HG02763 (cell line): ENCODE results near the gene AP1M1.
A peak's percentile ranks its signal among the peaks of the same experiment; 100 is the strongest.
"Not testable (repeated sequence)": the region's sequence is repeated elsewhere in the genome, so short reads cannot be mapped to it uniquely, and the experiment has no call there.

Experiments used
- ATAC-seq: cut with Tn5 transposase; IDR thresholded peaks from one replicate; pipeline ENCODE4 v1.9.1; 2021; ENCODE audit warnings: mild to moderate bottlenecking, moderate library complexity; ENCODE audit not compliant: unreplicated experiment

AP1M1 gene

GRCh38 chr19:16197622-16198369, at the start of gene AP1M1:
AP1M1 (plus strand) TSS chr19:16197911; CDS start chr19:16198027, 116 bp downstream.
- peak; percentile 88 for ATAC-seq

GRCh38 chr19:16148443-16149229, 49.1 kb upstream of the AP1M1 start:
- no peak for ATAC-seq

DNA sequence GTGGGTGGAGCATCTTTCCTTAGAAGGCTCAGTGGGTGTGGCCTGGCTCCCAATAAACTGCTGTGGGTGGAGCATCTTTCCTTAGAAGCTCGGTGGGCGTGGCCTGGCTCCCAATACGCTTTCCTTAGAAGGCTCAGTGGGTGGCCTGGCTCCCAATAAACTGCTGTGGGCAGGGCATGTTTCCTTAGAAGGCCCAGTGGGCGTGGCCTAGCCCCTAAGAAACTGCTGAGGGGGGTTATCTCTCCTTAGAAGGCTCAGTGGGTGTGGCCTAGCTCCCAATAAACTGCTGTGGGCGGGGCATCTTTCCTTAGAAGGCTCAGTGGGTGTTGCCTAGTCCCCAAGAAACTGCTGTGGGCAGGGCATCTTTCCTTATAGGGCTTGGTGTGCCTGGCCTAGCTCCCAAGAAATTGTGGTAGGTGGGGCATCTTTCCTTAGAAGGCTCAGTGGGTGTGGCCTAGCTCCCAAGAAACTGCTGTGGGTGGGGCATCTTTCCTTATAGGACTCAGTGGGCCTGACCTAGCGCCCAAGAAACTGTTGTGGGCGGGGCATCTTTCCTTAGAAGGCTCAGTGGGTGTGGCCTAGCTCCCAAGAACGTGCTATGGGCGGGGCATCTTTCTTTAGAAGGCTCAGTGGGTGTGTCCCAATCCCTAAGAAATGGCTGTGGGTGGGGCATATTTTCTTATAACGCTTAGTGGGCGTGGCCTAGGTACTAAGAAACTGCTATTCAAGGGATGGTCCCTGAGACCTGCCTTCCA, 44.0 kb upstream of the AP1M1 start:
- ATAC-seq, result no peak

DNA sequence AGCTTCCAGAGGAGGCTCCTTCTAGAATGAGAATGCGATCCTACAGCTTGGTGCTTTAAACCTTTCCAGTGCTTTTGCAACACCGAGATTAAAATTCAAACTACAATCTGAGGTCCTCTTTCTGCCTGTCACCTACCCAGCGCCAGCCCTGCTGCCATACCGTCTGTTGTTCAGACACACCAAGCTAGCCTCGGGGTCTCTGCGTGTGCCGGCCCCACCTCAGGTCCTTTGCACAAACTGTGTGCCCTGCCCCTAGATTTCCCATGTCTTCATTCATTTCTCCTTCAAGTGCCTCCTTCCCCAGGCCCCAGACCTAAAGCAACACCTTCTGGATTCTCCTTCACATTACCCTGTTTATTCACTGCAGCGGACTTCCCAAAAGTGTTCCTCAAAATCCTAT, 43.2 kb upstream of the AP1M1 start:
- ATAC-seq, result no peak

DNA sequence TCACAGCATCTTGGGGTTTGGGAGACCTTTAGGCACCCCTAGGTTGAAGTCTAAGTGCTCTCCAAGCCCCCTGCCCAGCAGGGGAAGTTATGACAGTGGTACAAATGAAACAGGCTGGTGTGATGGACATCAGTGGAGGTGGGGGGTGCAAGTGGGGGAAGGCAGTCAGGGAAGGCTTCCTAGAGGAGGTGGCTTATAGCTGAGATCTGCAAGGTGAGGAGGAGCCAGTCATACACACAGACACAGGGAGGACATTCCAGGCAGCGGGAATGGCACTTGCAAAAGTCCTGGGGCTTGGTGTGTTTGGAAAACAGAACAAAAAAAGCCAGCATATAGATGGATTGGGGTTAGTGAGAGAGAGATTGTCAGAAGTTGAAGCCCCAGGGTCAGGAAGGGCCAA, 42.6 kb upstream of the AP1M1 start:
- ATAC-seq, result no peak

GRCh38 chr19:16156904-16157303, 40.8 kb upstream of the AP1M1 start:
- ATAC-seq, result no peak

GRCh38 chr19:16157601-16158000, 40.1 kb upstream of the AP1M1 start:
- ATAC-seq, result no peak

DNA sequence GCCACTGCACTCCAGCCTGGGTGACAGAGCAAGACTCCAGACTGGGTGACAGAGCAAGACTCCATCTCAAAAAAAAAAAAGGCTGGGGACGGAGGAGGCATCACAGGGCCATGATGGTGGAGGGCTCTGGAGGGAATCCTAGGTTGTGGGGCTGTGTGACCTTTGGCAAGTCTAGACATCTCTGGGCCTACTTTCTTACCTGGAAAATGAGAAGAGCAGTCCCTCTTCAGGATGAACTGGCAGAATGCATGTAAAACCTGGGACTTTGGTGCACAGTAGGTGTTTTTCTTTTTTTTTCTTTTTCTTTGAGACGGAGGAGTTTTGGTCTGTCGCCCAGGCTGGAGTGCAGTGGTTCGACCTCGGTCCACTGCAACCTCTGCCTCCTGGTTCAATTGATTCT, 38.1 kb upstream of the AP1M1 start:
- no peak for ATAC-seq

DNA sequence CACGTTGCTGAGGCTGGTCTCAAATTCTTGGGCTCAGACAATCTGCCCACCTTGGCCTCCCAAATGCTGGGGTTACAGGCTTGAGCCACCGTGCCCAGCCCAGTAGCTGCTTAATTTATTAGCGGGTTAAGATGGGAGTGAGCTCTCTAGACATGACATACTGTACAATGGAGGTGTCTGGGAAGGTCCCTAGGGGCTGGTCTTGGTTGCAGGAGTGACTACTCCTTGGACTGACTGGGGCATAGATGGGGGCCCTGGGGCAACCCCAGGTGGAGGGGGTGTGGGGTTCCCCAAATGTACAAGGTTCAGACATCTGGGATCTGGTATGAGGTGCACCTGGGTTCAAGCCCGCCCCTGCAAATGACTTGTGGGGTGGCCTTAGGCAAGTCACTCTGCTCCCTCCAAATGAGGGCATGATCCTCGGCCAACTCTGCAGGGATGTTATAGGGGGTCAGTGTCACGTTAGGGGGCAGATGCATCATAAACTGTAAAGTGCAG, 37.2 kb upstream of the AP1M1 start:
- ATAC-seq, result no peak

DNA sequence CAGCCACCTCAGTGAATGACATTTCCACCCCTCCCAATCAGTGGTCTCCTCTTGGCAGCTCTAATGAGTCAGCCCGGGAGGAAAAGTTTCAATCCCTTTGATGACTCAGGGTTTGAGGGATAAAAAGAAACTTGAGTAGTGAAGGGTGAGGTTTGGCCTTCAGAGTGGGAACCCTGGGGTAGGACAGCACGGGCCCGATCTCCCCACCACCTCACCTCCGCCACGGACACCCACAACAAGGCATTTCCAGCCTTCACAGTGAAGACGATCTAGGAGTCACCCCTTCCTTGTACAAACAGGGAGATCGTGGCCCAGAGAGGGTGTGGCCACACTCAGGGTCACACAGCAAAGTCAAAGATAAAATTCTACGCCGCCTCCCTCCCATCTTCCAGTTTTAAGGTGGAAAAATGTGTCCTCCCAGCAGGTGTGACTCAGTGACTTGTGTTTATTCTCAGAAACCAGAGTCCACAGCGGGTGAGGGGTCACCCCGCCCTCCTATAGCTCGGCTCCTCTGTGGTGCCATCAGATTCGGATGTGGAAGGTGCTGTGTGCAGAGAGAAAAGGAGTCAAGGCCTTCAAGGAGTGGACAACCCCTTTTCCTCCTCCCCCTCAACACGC, 36.7 kb upstream of the AP1M1 start:
- ATAC-seq, result no peak

DNA sequence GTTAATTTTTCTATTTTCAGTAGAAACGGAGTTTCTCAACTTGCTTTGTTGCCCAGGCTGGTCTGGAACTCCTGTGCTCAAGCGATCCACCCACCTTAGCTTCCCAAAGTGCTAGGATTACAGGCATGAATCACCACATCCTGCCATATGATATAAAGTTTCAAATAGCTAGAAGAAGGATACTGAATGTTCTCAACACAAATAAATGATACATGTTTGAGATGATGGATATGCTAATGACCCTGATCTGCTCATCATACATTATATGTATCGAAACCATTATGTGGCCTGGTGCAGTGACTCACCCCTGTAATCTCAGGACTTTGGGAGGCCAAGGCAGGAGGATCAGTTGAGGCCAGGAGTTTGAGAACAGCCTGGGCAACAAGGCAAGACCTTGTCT, 35.9 kb upstream of the AP1M1 start:
- ATAC-seq, result no peak

DNA sequence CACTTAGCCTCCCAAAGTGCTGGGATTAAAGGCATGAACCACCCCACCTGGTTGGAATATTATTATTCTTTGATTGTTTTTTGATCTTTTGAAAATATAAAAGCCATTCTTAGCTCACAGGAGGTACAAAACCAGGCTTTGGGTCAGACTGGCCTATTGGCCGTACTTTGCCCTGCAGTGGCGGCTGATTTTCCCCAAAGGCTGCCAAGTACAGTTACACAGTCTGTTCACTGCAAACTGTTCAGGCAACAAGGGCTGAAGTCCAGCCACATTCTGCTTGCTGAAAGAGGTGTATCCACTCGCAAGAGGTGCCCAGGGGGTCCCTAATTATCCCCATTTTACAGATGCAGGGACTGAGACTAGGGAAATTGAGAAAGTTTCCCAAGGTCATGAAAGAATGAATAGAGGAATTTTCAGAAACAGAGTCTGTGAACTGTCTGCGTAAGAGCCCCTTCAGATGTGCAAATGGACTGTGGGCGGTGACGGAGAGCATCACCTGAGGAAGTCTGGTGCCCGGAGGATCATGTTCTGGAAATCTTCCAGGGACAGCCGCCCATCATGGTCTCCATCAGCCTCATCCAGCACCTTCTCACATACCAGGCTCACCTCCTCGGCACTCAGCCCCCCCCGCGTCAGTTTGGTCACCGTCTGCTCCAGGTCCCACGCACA, 33.4 kb upstream of the AP1M1 start:
- ATAC-seq, result no peak

DNA sequence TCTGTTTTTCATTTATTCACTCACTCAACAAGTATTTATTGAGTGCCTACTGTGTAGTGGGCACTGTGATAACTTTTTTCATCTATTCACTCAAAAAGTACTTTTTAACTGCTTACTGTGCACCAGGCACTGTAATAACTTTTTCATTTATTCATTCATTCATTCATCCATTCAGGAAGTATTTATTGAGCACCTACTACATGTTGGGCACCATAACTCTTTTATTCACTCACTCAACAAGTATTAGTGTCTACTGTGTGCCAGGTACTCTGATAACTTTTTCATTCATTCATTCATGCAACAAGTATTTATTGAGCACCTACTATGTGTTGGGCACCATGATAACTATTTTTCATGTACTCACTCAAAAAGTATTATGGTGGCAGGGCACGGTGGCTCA, 31.3 kb upstream of the AP1M1 start:
- no peak for ATAC-seq

GRCh38 chr19:16167055-16167454, 30.7 kb upstream of the AP1M1 start:
- no peak for ATAC-seq

- no peak for ATAC-seq
Observed at GRCh38 chr19:16168465-16169081, 29.1 kb upstream of the AP1M1 start.

GRCh38 chr19:16170134-16170533, 27.6 kb upstream of the AP1M1 start:
- no peak for ATAC-seq

- no peak for ATAC-seq
Observed at GRCh38 chr19:16175954-16176353, 21.8 kb upstream of the AP1M1 start.

DNA sequence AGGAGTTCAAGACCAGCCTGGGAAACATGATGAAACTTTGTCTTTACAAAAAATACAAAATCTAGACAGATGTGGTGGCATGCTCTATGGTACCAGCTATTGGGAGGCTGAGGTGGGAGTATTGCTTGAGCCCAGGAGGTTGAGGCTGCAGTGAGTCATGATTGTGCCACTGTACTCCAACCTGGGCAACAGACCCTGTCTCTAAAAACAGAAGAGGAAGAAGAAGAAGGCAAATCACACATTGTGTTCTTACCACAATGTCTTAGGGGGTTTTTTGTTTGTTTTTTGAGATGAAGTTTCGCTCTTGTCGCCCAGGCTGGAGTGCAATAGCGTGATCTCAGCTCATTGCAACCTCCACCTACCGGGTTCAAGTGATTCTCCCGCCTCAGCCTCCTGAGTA, 18.8 kb upstream of the AP1M1 start:
- not testable (repeated sequence) for ATAC-seq

DNA sequence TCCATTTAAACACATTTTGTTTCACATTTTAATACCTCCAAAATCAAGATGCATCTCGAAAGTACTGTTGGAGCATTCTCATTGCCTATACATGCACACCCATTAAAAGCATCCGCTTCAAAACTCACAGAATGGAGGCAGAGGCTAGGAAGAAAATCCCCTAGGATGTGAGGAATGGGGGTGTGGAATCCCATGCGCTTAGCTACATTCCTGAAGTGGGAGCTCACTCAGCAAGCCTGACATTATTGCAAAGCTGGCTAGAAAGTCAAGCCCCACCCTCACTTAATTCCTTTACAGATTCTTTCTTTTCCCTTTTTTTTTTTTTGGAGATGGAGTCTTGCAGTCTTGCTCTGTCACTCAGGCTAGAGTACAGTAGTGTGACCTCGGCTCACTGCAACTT, 17.1 kb upstream of the AP1M1 start:
- no peak for ATAC-seq

GRCh38 chr19:16184665-16185122, 13.0 kb upstream of the AP1M1 start:
- no peak for ATAC-seq
